SU-DHL-6 (cell line): Measurements from ENCODE around the gene SIK3.

Source experiments
- H2AFZ ChIP-seq: fragments of 200-600 bp; sonication (generic); 2 replicates; pipeline ENCODE4 v1.6.1; 2014; ENCODE audit warnings: low read depth, mild to moderate bottlenecking, moderate library complexity, mixed read lengths, antibody characterized with exemption, low read length; ENCODE audit not compliant: severe bottlenecking
- H3F3A ChIP-seq: fragments of 200-600 bp; shearing (Covaris generic); 2 replicates; pipeline ENCODE4 v1.6.0; 2016; ENCODE audit warnings: antibody characterized with exemption, mild to moderate bottlenecking; ENCODE audit not compliant: insufficient read depth
- H3K27ac ChIP-seq: fragments of 200-600 bp; sonication (generic); 2 replicates; pipeline ENCODE4 v1.5.1; 2016; ENCODE audit warnings: low read depth, mild to moderate bottlenecking, low read length, moderate library complexity, mixed read lengths
- H3K27me3 ChIP-seq: fragments of 200-600 bp; sonication (generic), shearing (Covaris generic); 2 replicates; pipeline ENCODE4 v1.6.0; 2014; ENCODE audit warnings: mild to moderate bottlenecking, low read length
- H3K36me3 ChIP-seq: fragments of 200-600 bp; sonication (generic); 2 replicates; pipeline ENCODE4 v1.6.1; 2014; ENCODE audit warnings: mild to moderate bottlenecking, low read length, mixed read lengths
- H3K4me2 ChIP-seq: fragments of 300-600, 200-600 bp; shearing (Covaris generic), sonication (generic); 2 replicates; pipeline ENCODE4 v1.6.0; 2014; ENCODE audit warnings: low read length, low read depth, mild to moderate bottlenecking; ENCODE audit not compliant: poor library complexity, severe bottlenecking
- H3K4me3 ChIP-seq: fragments of 200-600 bp; sonication (generic); 2 replicates; pipeline ENCODE4 v1.5.1; 2014; ENCODE audit warnings: antibody characterized with exemption, low read length, mild to moderate bottlenecking, mixed read lengths; ENCODE audit not compliant: insufficient read depth, poor library complexity, severe bottlenecking
- H3K79me2 ChIP-seq: fragments of 200-600 bp; sonication (generic); 2 replicates; pipeline ENCODE4 v1.6.1; 2014; ENCODE audit warnings: mild to moderate bottlenecking, low read length, moderate library complexity; ENCODE audit not compliant: insufficient read depth
- H3K9ac ChIP-seq: fragments of 200-600 bp; sonication (generic); 2 replicates; pipeline ENCODE4 v1.7.0; 2014; ENCODE audit warnings: mild to moderate bottlenecking, low read length
- H3K9me2 ChIP-seq: fragments of 200-600 bp; sonication (generic); replicated peaks from 2 replicates; pipeline ENCODE4 v1.6.1; 2014; ENCODE audit warnings: low read length; ENCODE audit not compliant: insufficient read depth
- H3K9me3 ChIP-seq: fragments of 200-600 bp; sonication (generic); 2 replicates; pipeline ENCODE4 v1.6.1; 2014; ENCODE audit warnings: low read length, mixed read lengths; ENCODE audit not compliant: insufficient read depth
- H4K20me1 ChIP-seq: fragments of 200-600 bp; sonication (generic); 2 replicates; pipeline ENCODE4 v1.6.1; 2014; ENCODE audit warnings: low read depth, mild to moderate bottlenecking, antibody characterized with exemption, low read length, moderate library complexity, mixed read lengths
- EZH2phosphoT487 ChIP-seq: fragments of 200-600 bp; sonication (generic), shearing (Covaris generic); conservative IDR thresholded peaks from 2 replicates; pipeline ENCODE4 v1.6.1; 2018; ENCODE audit warnings: mild to moderate bottlenecking, antibody characterized with exemption, low read length, moderate library complexity, mixed read lengths
- TF ChIP-seq, protein P1 (sequence below): fragments of 200-600 bp; sonication (generic); IDR thresholded peaks from one replicate; pipeline ENCODE4 v1.5.1; 2017; ENCODE audit warnings: antibody characterized with exemption, mild to moderate bottlenecking, low read length, moderate library complexity; ENCODE audit not compliant: insufficient read depth, poor library complexity, severe bottlenecking

SIK3 gene

GRCh38 chr11:116935089-116935488 is 163.1 kb downstream of the SIK3 start:
- peaks cover 34% of the 10 kb centered on the region; the same call in 1 of the 2 replicates for H3F3A ChIP-seq
- no peak overlapping the region for H3K9ac ChIP-seq
- no peak overlapping the region for H3K4me3 ChIP-seq

DNA sequence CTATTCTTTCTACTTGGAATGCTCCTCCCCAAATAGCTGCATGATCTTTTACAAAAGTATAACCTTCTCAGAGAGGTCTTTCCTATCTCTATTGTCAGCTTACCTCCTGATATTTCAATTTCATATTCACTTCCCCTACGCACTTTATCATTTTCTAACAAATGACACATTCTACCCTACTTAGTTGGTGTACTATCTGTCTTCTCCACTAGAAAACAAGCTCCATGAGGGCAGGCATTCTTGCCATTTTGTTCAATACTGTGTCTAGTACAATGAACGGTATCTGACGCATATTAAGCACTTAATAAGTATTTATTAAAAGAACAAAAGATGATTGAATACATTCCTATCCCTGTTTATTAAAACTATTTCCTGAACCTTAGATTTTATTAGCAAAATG is 164.3 kb downstream of the SIK3 start:
- Histone ChIP-seq H3K36me3 (no peaks in the 10 kb centered on the region), H4K20me1 (no peaks in the 10 kb centered on the region), H3K9me2 (no peaks in the 10 kb centered on the region), H3K9ac (no peak overlapping the region), H3K27ac (peak overlapping the region; percentile 36; the same call in 1 of the 2 replicates), H3K79me2 (no peaks in the 10 kb centered on the region; the same call in 1 of the 2 replicates), H3K9me3 (no peaks in the 10 kb centered on the region), H3F3A (peaks cover 45% of the 10 kb centered on the region), H2AFZ (no peak overlapping the region), H3K4me2 (no peak overlapping the region), H3K4me3 (no peak overlapping the region), H3K27me3 (no peaks in the 10 kb centered on the region)
- TF ChIP-seq EZH2phosphoT487: no peak
- TF ChIP-seq, protein P1, sequence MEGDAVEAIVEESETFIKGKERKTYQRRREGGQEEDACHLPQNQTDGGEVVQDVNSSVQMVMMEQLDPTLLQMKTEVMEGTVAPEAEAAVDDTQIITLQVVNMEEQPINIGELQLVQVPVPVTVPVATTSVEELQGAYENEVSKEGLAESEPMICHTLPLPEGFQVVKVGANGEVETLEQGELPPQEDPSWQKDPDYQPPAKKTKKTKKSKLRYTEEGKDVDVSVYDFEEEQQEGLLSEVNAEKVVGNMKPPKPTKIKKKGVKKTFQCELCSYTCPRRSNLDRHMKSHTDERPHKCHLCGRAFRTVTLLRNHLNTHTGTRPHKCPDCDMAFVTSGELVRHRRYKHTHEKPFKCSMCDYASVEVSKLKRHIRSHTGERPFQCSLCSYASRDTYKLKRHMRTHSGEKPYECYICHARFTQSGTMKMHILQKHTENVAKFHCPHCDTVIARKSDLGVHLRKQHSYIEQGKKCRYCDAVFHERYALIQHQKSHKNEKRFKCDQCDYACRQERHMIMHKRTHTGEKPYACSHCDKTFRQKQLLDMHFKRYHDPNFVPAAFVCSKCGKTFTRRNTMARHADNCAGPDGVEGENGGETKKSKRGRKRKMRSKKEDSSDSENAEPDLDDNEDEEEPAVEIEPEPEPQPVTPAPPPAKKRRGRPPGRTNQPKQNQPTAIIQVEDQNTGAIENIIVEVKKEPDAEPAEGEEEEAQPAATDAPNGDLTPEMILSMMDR: no peak

More at GRCh38 chr11:116935089-116935488, 163.1 kb downstream of the SIK3 start:
- TF ChIP-seq, protein P1: no peak
- no peak for TF ChIP-seq EZH2phosphoT487
- Histone ChIP-seq H2AFZ (no peak overlapping the region), H3K9me3 (no peaks in the 10 kb centered on the region), H3K36me3 (no peaks in the 10 kb centered on the region), H3K27ac (0 out of 2 replicates have a peak overlapping the region, but pooled peaks have one; percentile 12), H3K27me3 (no peaks in the 10 kb centered on the region), H4K20me1 (no peaks in the 10 kb centered on the region), H3K9me2 (no peaks in the 10 kb centered on the region), H3K79me2 (no peaks in the 10 kb centered on the region; the same call in 1 of the 2 replicates), H3K4me2 (no peak overlapping the region)

GRCh38 chr11:116932181-116932580 is 166.0 kb downstream of the SIK3 start:
- Histone ChIP-seq H3K9ac (peak overlapping the region; percentile 54), H3K9me3 (no peaks in the 10 kb centered on the region), H3K27ac (peak overlapping the region; percentile 99), H4K20me1 (no peaks in the 10 kb centered on the region), H3K79me2 (no peaks in the 10 kb centered on the region; the same call in 1 of the 2 replicates), H2AFZ (peak overlapping the region; percentile 38), H3K4me3 (peak overlapping the region; percentile 25), H3F3A (peaks cover 63% of the 10 kb centered on the region), H3K4me2 (peak overlapping the region; percentile 88), H3K27me3 (no peaks in the 10 kb centered on the region), H3K36me3 (no peaks in the 10 kb centered on the region), H3K9me2 (no peaks in the 10 kb centered on the region)
- TF ChIP-seq, protein P1: no peak
- TF ChIP-seq EZH2phosphoT487: no peak
